GM18867 (cell line): ENCODE data around the gene ATM.
"Not testable (repeated sequence)": the region's sequence is repeated elsewhere in the genome, so short reads cannot be mapped to it uniquely, and the experiment has no call there.

Experiments
- ATAC-seq: cut with Tn5 transposase; IDR thresholded peaks from one replicate; pipeline ENCODE4 v1.9.1; 2021; ENCODE audit warnings: mild to moderate bottlenecking, moderate library complexity; ENCODE audit not compliant: unreplicated experiment

Gene ATM

GRCh38 chr11:108351468-108351867 lies 128.6 kb downstream of the ATM start:
- ATAC-seq: no peak

DNA sequence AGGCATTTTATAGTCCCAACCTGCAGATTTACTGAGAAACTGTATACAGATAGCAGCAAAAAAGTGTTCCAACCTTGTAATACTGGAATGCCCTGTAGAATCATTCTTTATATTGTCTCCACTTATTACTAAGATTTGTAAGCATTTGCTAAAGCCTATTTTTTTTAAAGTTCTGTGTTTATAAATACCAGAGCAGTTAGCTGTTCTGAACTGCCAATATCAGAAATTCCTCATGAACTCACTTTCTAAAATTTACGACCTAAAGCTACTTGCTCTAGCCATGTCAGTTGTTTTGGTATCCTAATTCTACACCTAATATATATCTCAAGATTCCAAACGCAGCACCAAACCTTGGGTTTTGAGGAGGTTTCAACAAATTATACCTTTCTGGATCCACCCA lies 141.3 kb downstream of the ATM start:
- no peak for ATAC-seq

DNA sequence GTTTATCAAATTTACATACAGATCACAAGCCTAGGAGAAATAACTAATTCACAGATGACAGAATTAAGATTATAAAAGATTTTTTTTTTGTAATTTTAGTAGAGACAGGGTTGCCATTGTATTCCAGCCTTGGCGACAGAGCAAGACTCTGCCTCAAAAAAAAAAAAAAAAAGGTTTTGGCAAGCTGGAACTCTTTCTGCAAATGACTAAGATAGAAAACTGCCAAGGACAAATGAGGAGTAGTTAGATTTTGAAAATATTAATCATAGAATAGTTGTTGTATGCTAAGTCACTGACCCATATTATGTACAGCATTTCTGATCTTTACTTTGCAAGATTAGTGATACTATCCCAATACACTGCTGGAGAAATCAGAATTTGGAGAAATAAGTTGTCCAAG lies 145.3 kb downstream of the ATM start:
- no peak for ATAC-seq

DNA sequence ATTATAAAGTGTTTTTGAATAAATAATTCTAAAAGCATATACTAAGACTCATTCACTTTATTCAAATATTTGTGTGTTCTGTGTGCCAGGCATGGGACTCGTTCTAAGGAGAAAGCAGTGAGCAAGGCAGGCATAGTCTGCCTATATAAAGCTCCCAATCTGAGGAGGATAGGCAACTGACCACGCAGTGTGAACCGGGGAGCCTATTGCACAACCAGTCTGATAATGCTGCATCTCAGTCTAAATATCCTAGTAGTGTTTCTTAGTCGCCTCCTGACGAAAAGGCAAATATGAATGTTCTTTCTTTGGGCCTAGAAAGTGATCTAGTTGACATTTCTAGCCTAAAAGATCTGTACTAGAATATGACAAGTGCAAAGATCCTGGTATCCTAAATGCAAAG lies 146.2 kb downstream of the ATM start:
- ATAC-seq: no peak

- ATAC-seq: no peak
Measured at GRCh38 chr11:108370315-108370714, 147.4 kb downstream of the ATM start.

DNA sequence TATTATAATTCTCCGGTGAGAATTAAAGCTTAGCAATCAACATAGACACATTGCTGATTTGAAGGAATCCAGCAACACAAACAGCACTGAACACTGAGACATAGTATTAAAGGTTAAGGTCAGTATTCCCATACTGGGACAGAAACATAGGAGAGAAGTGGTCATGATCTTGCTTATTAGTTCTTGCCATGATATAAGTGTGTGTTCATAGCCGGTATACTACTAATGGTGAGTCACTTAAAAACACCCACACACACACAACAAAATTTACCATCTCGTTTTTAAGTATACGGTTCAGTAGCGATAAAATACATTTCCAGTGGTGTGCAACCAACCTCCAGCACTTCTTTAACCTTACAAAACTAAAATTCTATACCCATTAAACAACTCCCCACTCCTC lies 148.1 kb downstream of the ATM start:
- no peak for ATAC-seq

GRCh38 chr11:108373505-108373904 lies 150.6 kb downstream of the ATM start:
- not testable (repeated sequence) for ATAC-seq

DNA sequence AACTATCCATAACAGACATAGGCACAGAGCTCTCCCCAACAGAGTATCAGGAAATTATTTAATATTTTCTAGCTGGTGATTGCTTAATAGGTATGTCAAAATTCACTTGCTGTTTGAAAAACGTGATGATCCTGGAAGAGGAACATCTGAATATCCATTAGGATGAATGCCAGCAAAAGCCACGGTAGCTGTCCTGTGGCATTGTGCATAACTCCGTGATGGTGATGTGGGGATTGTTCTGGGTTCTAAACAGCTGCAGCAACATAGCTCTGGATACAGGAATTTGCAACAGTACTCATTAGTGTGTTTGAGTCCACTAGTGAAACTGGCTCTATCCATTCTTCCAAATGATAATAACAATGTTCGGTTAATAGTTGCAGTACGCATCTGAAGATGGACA lies 165.7 kb downstream of the ATM start:
- ATAC-seq: no peak

DNA sequence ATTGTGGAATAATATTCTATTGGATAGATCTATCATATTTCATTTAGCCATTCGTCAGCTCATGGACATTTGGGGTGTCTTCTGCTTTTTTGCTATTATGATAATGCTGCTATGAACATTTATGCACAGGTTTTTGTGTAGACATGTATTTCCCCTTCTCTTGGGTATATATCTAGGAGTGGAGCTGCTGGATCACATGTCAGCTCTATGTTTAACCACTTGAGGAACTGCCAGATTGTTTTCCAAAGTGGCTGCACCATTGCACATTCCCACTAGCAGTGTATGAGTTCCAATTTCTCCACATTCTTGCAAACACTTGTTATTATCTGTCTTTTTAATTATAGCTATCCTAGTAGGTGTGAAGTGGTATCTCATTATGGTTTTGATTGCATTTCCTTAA lies 169.5 kb downstream of the ATM start:
- ATAC-seq: no peak

DNA sequence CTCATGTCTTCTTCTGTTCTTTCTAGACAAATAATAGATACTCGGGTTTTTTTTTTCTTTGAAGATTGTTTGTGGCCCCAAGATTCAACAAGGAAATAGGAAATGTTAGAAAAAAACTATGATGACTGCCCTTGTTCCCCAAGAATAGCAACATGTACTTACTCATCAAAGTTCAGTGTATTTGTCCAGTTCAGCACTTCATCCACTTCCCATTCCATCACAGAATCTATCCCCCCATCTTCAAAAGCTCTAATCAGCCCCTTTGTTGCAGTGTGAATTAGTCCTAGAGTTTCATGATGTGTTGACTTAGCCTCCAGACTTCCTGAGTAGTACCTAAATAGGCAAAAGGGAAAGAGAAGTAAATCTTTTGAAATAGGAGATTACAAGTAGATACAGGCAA lies 170.2 kb downstream of the ATM start:
- no peak for ATAC-seq

DNA sequence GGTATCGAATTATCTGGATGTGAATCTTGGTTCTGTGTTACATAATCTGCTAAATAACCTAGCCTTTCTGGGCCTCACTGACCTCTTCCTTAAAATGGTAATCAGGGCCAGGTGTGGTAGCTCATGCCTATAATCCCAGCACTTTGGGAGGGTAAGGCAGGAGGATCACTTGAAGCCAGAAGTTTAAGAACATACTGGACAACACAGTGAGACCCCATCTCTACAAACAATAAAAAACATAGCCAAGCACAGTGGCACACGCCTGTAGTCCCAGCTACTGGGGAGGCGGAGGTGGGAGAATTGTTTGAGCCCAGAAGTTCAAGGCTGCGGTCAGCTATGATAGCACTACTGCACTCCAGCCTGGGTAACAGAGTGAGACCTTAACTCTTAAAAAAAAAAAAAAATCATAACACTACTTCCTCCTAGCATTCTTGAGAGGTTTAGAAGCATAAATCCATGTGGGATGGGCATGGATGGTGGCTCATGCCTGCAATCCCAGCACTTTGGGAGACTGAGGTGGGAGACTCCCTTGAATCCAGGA lies 171.9 kb downstream of the ATM start:
- no peak for ATAC-seq

DNA sequence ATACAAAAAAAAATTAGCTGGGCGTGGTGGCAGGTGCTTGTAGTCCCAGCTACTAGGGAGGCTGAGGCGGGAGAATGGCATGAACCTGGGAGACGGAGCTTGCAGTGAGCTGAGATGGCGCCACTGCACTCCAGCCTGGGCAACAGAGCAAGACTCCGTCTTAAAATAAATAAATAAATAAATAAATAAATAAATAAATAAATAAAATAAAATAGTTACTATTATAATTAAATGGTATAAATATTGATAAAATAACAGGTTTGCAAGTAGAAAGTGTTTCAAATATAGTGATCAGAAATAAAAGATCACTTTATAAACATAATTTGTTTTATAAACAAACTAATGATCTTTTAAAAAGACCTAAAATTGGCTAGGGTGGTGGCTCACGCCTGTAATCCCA lies 173.8 kb downstream of the ATM start:
- not testable (repeated sequence) for ATAC-seq

GRCh38 chr11:108398439-108398838 lies 175.6 kb downstream of the ATM start:
- no peak for ATAC-seq

- ATAC-seq: no peak
Measured at GRCh38 chr11:108402241-108402640, 179.4 kb downstream of the ATM start.

GRCh38 chr11:108403052-108403451 lies 180.2 kb downstream of the ATM start:
- no peak for ATAC-seq

DNA sequence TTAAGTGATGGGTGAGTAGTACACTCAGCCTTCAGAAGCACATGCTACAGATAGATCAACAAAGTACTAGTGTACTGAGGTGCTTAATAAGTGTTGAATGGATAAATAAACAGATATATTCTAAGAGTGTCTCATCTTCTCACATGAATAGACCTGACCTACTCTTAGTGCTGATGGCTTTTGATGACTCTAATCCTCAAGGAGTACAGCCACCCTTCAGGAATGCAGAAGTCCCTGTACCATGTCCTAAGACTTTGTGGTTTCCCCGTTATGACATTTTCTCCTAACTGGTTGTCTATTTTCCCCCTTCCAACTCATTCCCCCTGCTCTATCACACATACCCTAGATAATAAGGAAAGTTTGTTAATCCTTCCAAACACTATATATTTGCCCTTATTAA lies 182.8 kb downstream of the ATM start:
- ATAC-seq: no peak

GRCh38 chr11:108414958-108415357 lies 192.1 kb downstream of the ATM start:
- no peak for ATAC-seq

GRCh38 chr11:108417551-108417950 lies 194.7 kb downstream of the ATM start:
- not testable (repeated sequence) for ATAC-seq
